Caco-2 (cell line): ENCODE measurements around the gene TBC1D2. TPM values are rescaled to one million over a fixed set of nuclear protein-coding genes. Genes with fewer than 3 reads are reported as not detected.

Source experiments
- BruUV-seq: library from RNA; stranded (reverse); fragments of 400-500 nt; replicated peaks from 2 replicates; lab custom pipeline; 2021; lab: Mats Ljungman, UMichigan
- CTCF ChIA-PET: fragments of 300-600 bp; sonication (Branson Sonifier 250); formaldehyde crosslinking; loops from one replicate; lab custom pipeline; 2022; ENCODE audit warnings: antibody characterized with exemption; lab: Charles Lee
- POLR2A ChIA-PET: fragments of 300-600 bp; sonication (Branson Sonifier 250); formaldehyde crosslinking; loops from one replicate; lab custom pipeline; 2022; ENCODE audit warnings: antibody characterized with exemption; lab: Charles Lee
- DNase-seq, 2 experiments: peaks; one replicate each; pipeline versions ENCODE4 v3.0.0 to v3.0.0-alpha.2; 2020 to 2022
- H3K27me3 ChIP-seq: replicated peaks from 2 replicates; pipeline ENCODE4 v1.6.0; 2011; ENCODE audit warnings: low read length; ENCODE audit not compliant: control insufficient read depth, insufficient read depth
- H3K36me3 ChIP-seq: 2 replicates; pipeline ENCODE4 v1.5.1; 2011; ENCODE audit warnings: low read length; ENCODE audit not compliant: control insufficient read depth, insufficient read depth
- H3K4me1 ChIP-seq: fragments of 250-450 bp; sonication (Bioruptor Pico); 2 replicates; pipeline ENCODE4 v1.5.1; 2020; ENCODE audit warnings: mild to moderate bottlenecking
- H3K4me3 ChIP-seq: 2 replicates; pipeline ENCODE4 v1.5.1; 2011; ENCODE audit warnings: low read depth, mild to moderate bottlenecking, control low read depth, low read length
- H3K9me3 ChIP-seq: fragments of 250-450 bp; sonication (Bioruptor Pico); 2 replicates; pipeline ENCODE4 v1.5.1; 2020; ENCODE audit warnings: mild to moderate bottlenecking, moderate library complexity
- H3K27ac Mint-ChIP-seq: one replicate; pipeline ENCODE4 v1.8.0; 2022; ENCODE audit warnings: mixed read lengths; ENCODE audit not compliant: unreplicated experiment
- H3K27me3 Mint-ChIP-seq: one replicate; pipeline ENCODE4 v1.8.0; 2022; ENCODE audit warnings: mixed read lengths; ENCODE audit not compliant: insufficient read depth, unreplicated experiment
- H3K36me3 Mint-ChIP-seq: one replicate; pipeline ENCODE4 v1.8.0; 2022; ENCODE audit warnings: mild to moderate bottlenecking, mixed read lengths; ENCODE audit not compliant: insufficient read depth, unreplicated experiment
- H3K4me1 Mint-ChIP-seq: one replicate; pipeline ENCODE4 v1.8.0; 2022; ENCODE audit warnings: low read depth, mixed read lengths; ENCODE audit not compliant: unreplicated experiment
- H3K4me3 Mint-ChIP-seq: one replicate; pipeline ENCODE4 v1.8.0; 2022; ENCODE audit warnings: mild to moderate bottlenecking, moderate library complexity, mixed read lengths; ENCODE audit not compliant: unreplicated experiment
- H3K9me3 Mint-ChIP-seq: one replicate; pipeline ENCODE4 v1.8.0; 2022; ENCODE audit warnings: mixed read lengths; ENCODE audit not compliant: unreplicated experiment
- intact Hi-C: fragments of 100-400 bp; cut with micrococcal nuclease; formaldehyde crosslinking; loops from one replicate; pipeline ENCODE4 v1.10.0; 2022; ENCODE audit not compliant: unreplicated experiment
- total RNA-seq: library from RNA; stranded (reverse); gene quantifications from 2 replicates; pipeline ENCODE4 v1.2.3, GENCODE V29; 2022
- TF ChIP-seq, protein P1 (sequence below), 2 experiments: fragments of 200-600 bp in 1 of 2; IDR thresholded peaks; 1 replicate in 1 of 2; 2 replicates in 1 of 2; pipeline versions ENCODE4 v1.5.1 to v1.8.0; 2011 to 2022; ENCODE audit warnings: antibody characterized with exemption in 1 of 2, control low read depth in 1 of 2, inconsistent platforms in 1 of 2, low read depth in 1 of 2, low read length in 1 of 2, mild to moderate bottlenecking in 1 of 2, moderate library complexity in 1 of 2; ENCODE audit not compliant: insufficient read depth in 1 of 2, severe bottlenecking in 1 of 2, unreplicated experiment in 1 of 2

The TBC1D2 gene
- total RNA-seq, 1 experiment from 2014 or later, result 8.5 TPM

DNA sequence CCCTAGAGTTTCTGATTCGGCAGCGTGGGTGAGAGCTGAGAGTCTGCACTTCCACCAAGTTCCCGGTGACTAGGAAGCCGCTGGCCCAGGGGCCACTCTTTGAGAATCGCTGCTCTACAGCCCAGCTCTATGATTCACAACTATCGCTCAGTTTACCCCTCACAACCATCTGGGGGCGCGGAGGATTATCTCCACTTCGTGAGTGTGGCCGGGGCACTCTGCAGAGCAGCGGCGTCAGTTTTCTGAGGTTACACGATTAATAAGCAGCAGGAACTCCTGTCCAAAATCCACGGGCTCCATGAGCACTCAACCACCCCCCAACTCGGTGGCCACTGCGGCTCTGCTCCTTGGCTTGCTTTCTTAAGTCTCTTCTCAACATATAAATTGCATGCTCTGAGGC is 82.3 kb downstream of the TBC1D2 start:
- H3K4me3 ChIP-seq, result no peak overlapping the region
- Mint-ChIP-seq H3K4me1 (peaks cover 61% of the 10 kb centered on the region), H3K4me3 (no peak overlapping the region), H3K9me3 (no peaks in the 10 kb centered on the region), H3K27ac (peak overlapping the region; percentile 86), H3K36me3 (peaks cover 12% of the 10 kb centered on the region), H3K27me3 (no peaks in the 10 kb centered on the region)
- H3K4me1 ChIP-seq, result peaks cover 82% of the 10 kb centered on the region
- no peaks in the 10 kb centered on the region for H3K27me3 ChIP-seq
- H3K9me3 ChIP-seq, result no peaks in the 10 kb centered on the region
- CTCF ChIA-PET, result no interaction called here
- DNase-seq, result no peak
- TF ChIP-seq, protein P1, sequence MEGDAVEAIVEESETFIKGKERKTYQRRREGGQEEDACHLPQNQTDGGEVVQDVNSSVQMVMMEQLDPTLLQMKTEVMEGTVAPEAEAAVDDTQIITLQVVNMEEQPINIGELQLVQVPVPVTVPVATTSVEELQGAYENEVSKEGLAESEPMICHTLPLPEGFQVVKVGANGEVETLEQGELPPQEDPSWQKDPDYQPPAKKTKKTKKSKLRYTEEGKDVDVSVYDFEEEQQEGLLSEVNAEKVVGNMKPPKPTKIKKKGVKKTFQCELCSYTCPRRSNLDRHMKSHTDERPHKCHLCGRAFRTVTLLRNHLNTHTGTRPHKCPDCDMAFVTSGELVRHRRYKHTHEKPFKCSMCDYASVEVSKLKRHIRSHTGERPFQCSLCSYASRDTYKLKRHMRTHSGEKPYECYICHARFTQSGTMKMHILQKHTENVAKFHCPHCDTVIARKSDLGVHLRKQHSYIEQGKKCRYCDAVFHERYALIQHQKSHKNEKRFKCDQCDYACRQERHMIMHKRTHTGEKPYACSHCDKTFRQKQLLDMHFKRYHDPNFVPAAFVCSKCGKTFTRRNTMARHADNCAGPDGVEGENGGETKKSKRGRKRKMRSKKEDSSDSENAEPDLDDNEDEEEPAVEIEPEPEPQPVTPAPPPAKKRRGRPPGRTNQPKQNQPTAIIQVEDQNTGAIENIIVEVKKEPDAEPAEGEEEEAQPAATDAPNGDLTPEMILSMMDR (IDR thresholded peaks at IDR 0.05; ENCODE audit: insufficient read depth in 1 of 2, low read depth in 1 of 2, low read length in 1 of 2, severe bottlenecking in 1 of 2, unreplicated experiment in 1 of 2), result no peak
- no peaks in the 10 kb centered on the region for H3K36me3 ChIP-seq
- POLR2A ChIA-PET, result no interaction called here
- intact Hi-C loops, result no loop called here
- BruUV-seq, result no TSS peak

DNA sequence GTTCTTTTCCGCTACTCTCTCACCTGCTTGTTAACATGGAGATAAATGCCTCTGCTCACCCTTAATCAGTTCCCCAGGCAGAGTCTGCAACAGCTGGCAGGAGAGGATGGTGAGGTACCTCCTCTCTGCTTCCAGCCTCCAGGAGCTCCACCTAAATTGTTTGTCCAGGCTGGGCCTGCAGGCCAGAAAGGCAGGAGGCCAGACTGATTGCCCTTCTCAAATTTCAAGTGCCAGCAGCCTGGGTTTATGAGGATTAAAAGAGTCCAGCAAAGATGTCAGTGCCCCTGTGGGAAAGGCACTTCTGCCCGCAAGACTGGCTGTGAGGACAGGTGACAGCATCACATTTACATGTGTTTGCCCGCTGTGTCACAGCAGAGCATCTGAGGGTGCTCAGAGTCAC is 82.8 kb downstream of the TBC1D2 start:
- peak overlapping the region; percentile 14 for H3K4me3 Mint-ChIP-seq
- no peak overlapping the region for H3K4me3 ChIP-seq
- DNase-seq, result peak; percentile 23 to 59
- H3K36me3 Mint-ChIP-seq, result peaks cover 12% of the 10 kb centered on the region
- no peaks in the 10 kb centered on the region for H3K27me3 Mint-ChIP-seq
- BruUV-seq, result no TSS peak
- POLR2A ChIA-PET, result interaction anchor here (0.6 to 1.0 kb wide), 2 partner anchors 15 to 54 kb away, joined by 3 to 4 read pairs; partner anchors contain the start of gene TRIM14
- H3K36me3 ChIP-seq, result no peaks in the 10 kb centered on the region
- peaks cover 60% of the 10 kb centered on the region for H3K4me1 Mint-ChIP-seq
- H3K9me3 Mint-ChIP-seq, result no peaks in the 10 kb centered on the region
- H3K9me3 ChIP-seq, result no peaks in the 10 kb centered on the region
- intact Hi-C loops, result no loop called here
- TF ChIP-seq, protein P1 (IDR thresholded peaks at IDR 0.05; ENCODE audit: insufficient read depth in 1 of 2, low read depth in 1 of 2, low read length in 1 of 2, severe bottlenecking in 1 of 2, unreplicated experiment in 1 of 2), result no peak
- CTCF ChIA-PET, result no interaction called here
- no peaks in the 10 kb centered on the region for H3K27me3 ChIP-seq
- H3K27ac Mint-ChIP-seq, result peak overlapping the region; percentile 86
- H3K4me1 ChIP-seq, result peaks cover 76% of the 10 kb centered on the region

DNA sequence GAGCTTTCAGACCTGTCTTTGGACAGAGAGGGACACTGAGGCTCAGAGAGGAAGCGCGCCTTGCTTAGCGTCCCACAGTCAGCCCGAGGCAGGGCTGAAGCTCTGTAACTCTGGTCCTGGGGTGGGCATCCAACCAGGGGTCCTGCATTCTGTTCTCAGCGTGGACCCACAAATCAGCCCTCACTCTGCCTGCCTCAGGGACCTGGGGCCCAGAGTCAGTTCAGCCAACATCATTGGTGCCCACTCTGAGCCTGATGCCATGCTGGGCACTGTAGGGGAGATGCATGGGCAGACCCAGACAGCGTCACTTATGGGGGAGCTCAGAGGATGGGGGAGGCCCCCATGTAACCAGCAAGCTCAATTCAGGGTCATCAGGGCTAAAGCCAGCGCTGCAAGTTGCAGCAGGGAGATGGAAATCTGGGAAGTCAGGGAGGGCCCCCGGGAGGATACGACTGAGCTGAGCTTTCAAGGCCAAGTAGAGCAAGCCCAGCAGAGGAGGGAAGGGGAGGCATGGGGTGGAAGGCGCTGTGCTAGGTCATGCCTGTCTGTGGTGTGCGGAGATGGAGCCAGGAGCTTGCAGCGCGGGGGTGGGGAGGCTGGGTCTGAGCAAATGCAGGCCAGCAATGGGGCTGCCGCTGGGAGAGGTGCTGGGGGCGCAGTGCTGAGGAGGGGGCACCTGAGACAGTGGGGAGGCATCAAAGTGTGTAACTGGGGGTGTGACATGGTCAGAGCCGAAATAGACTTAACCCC is 84.1 kb downstream of the TBC1D2 start:
- no peak for DNase-seq
- Histone ChIP-seq H3K4me1 (peaks cover 64% of the 10 kb centered on the region), H3K9me3 (no peaks in the 10 kb centered on the region), H3K4me3 (no peak overlapping the region), H3K36me3 (no peaks in the 10 kb centered on the region), H3K27me3 (no peaks in the 10 kb centered on the region)
- ChIA-PET CTCF (no interaction called here), POLR2A (interaction anchor here (1.0 kb wide), 1 partner anchor 52 kb away, joined by 3 read pairs; the partner anchor contains the start of gene TRIM14)
- H3K27ac Mint-ChIP-seq, result peak overlapping the region; percentile 86
- H3K36me3 Mint-ChIP-seq, result peaks cover 7% of the 10 kb centered on the region
- TF ChIP-seq, protein P1 (IDR thresholded peaks at IDR 0.05; ENCODE audit: insufficient read depth in 1 of 2, low read depth in 1 of 2, low read length in 1 of 2, severe bottlenecking in 1 of 2, unreplicated experiment in 1 of 2), result no peak
- no peaks in the 10 kb centered on the region for H3K9me3 Mint-ChIP-seq
- no peak overlapping the region for H3K4me3 Mint-ChIP-seq
- intact Hi-C loops, result no loop called here
- BruUV-seq, result no TSS peak
- H3K4me1 Mint-ChIP-seq, result peaks cover 50% of the 10 kb centered on the region
- H3K27me3 Mint-ChIP-seq, result no peaks in the 10 kb centered on the region
